ENCODE measurements around the gene TRUB2. TPM values are rescaled to one million over a fixed set of nuclear protein-coding genes. Genes with fewer than 3 reads are reported as not detected.

The TRUB2 gene
- total RNA-seq, 1 experiment from 2014 or later, result 34.1 TPM

GRCh38 chr9:128286440-128286839 is 35.8 kb downstream of the TRUB2 start:
- CTCF ChIA-PET, result interaction anchor here (0.5 kb wide), 1 partner anchor 36 kb away, joined by 3 read pairs; no protein-coding TSS in a partner anchor
- BruUV-seq (replicated peaks), result no TSS peak
- no peak overlapping the region for H3K4me3 ChIP-seq (ENCODE audit: low read depth, low read length)

GRCh38 chr9:128285033-128285784 is 37.0 kb downstream of the TRUB2 start:
- Mint-ChIP-seq H3K4me1 (ENCODE audit: low read depth, unreplicated experiment) (peaks cover 3% of the 10 kb centered on the region), H3K9me3 (ENCODE audit: unreplicated experiment) (no peaks in the 10 kb centered on the region), H3K36me3 (ENCODE audit: insufficient read depth, unreplicated experiment) (peaks cover 22% of the 10 kb centered on the region), H3K27ac (ENCODE audit: unreplicated experiment) (no peak overlapping the region), H3K4me3 (ENCODE audit: unreplicated experiment) (no peak overlapping the region), H3K27me3 (ENCODE audit: insufficient read depth, unreplicated experiment) (no peaks in the 10 kb centered on the region)
- Histone ChIP-seq H3K27me3 (replicated peaks; ENCODE audit: control insufficient read depth, insufficient read depth, low read length) (no peaks in the 10 kb centered on the region), H3K36me3 (ENCODE audit: control insufficient read depth, insufficient read depth, low read length) (no peaks in the 10 kb centered on the region), H3K4me1 (no peaks in the 10 kb centered on the region), H3K9me3 (no peaks in the 10 kb centered on the region), H3K4me3 (ENCODE audit: low read depth, low read length) (no peak overlapping the region)
- TF ChIP-seq CTCF (IDR thresholded peaks at IDR 0.05; ENCODE audit: insufficient read depth in 1 of 2, low read depth in 1 of 2, low read length in 1 of 2, severe bottlenecking in 1 of 2, unreplicated experiment in 1 of 2), result no peak
- intact Hi-C loops (cut with micrococcal nuclease; ENCODE audit: unreplicated experiment), result no loop called here
- BruUV-seq (replicated peaks), result no TSS peak
- CTCF ChIA-PET, result no interaction called here
- no peak for DNase-seq
- POLR2A ChIA-PET, result interaction anchor here (2.0 kb wide), 1 partner anchor 9 kb away, joined by 7 read pairs; the partner anchor contains the start of genes GOLGA2 and SWI5

More at GRCh38 chr9:128286440-128286839, 35.8 kb downstream of the TRUB2 start:
- H3K27me3 ChIP-seq (replicated peaks; ENCODE audit: control insufficient read depth, insufficient read depth, low read length), result no peaks in the 10 kb centered on the region
- Mint-ChIP-seq H3K36me3 (ENCODE audit: insufficient read depth, unreplicated experiment) (peaks cover 14% of the 10 kb centered on the region), H3K27me3 (ENCODE audit: insufficient read depth, unreplicated experiment) (no peaks in the 10 kb centered on the region), H3K27ac (ENCODE audit: unreplicated experiment) (no peak overlapping the region), H3K4me3 (ENCODE audit: unreplicated experiment) (no peak overlapping the region), H3K4me1 (ENCODE audit: low read depth, unreplicated experiment) (no peaks in the 10 kb centered on the region), H3K9me3 (ENCODE audit: unreplicated experiment) (no peaks in the 10 kb centered on the region)
- no peaks in the 10 kb centered on the region for H3K9me3 ChIP-seq
- no peaks in the 10 kb centered on the region for H3K4me1 ChIP-seq
- H3K36me3 ChIP-seq (ENCODE audit: control insufficient read depth, insufficient read depth, low read length), result no peaks in the 10 kb centered on the region
- no peak for TF ChIP-seq CTCF (IDR thresholded peaks at IDR 0.05; ENCODE audit: insufficient read depth in 1 of 2, low read depth in 1 of 2, low read length in 1 of 2, severe bottlenecking in 1 of 2, unreplicated experiment in 1 of 2)
- no peak for DNase-seq
- intact Hi-C loops (cut with micrococcal nuclease; ENCODE audit: unreplicated experiment), result no loop called here
- POLR2A ChIA-PET, result interaction anchor here (2.0 kb wide), 1 partner anchor 10 kb away, joined by 7 read pairs; the partner anchor contains the start of genes GOLGA2 and SWI5

GRCh38 chr9:128282500-128282899 is 39.7 kb downstream of the TRUB2 start:
- H3K4me1 Mint-ChIP-seq (ENCODE audit: low read depth, unreplicated experiment), result peaks cover 18% of the 10 kb centered on the region
- no peak overlapping the region for H3K4me3 ChIP-seq (ENCODE audit: low read depth, low read length)
- intact Hi-C loops (cut with micrococcal nuclease; ENCODE audit: unreplicated experiment), result no loop called here

More at GRCh38 chr9:128282500-128282899, 39.7 kb downstream of the TRUB2 start:
- BruUV-seq (replicated peaks), result no TSS peak
- POLR2A ChIA-PET, result no interaction called here
- Histone ChIP-seq H3K9me3 (no peaks in the 10 kb centered on the region), H3K27me3 (replicated peaks; ENCODE audit: control insufficient read depth, insufficient read depth, low read length) (no peaks in the 10 kb centered on the region), H3K4me1 (peaks cover 5% of the 10 kb centered on the region), H3K36me3 (ENCODE audit: control insufficient read depth, insufficient read depth, low read length) (no peaks in the 10 kb centered on the region)
- DNase-seq, result no peak
- no peaks in the 10 kb centered on the region for H3K27me3 Mint-ChIP-seq (ENCODE audit: insufficient read depth, unreplicated experiment)
- peaks cover 26% of the 10 kb centered on the region for H3K36me3 Mint-ChIP-seq (ENCODE audit: insufficient read depth, unreplicated experiment)
- no peaks in the 10 kb centered on the region for H3K9me3 Mint-ChIP-seq (ENCODE audit: unreplicated experiment)
- no peak overlapping the region for H3K27ac Mint-ChIP-seq (ENCODE audit: unreplicated experiment)
- TF ChIP-seq CTCF (IDR thresholded peaks at IDR 0.05; ENCODE audit: insufficient read depth in 1 of 2, low read depth in 1 of 2, low read length in 1 of 2, severe bottlenecking in 1 of 2, unreplicated experiment in 1 of 2), result no peak
- CTCF ChIA-PET, result no interaction called here
- no peak overlapping the region for H3K4me3 Mint-ChIP-seq (ENCODE audit: unreplicated experiment)
